NCI-H524 (cell line): Measurements from ENCODE around the gene FAM20A.
A peak's percentile ranks its signal among the peaks of the same experiment; 100 is the strongest.

Experiments
- DNase-seq, 2 experiments: peaks; one replicate each; lab custom pipeline; 2025; lab: John Stamatoyannopoulos, UW

Gene FAM20A

GRCh38 chr17:68610554-68610953 is 9.4 kb upstream of the FAM20A start:
- no peak for DNase-seq

GRCh38 chr17:68608515-68609130 is 7.5 kb upstream of the FAM20A start:
- no peak for DNase-seq

GRCh38 chr17:68606451-68607307 is 5.5 kb upstream of the FAM20A start:
- no peak for DNase-seq

- DNase-seq: no peak
Observed at GRCh38 chr17:68605914-68606313, 4.7 kb upstream of the FAM20A start.

GRCh38 chr17:68603656-68604055 is 2.5 kb upstream of the FAM20A start:
- no peak for DNase-seq

GRCh38 chr17:68603027-68603426 is 1.9 kb upstream of the FAM20A start:
- no peak for DNase-seq

GRCh38 chr17:68602289-68602688 is 1.1 kb upstream of the FAM20A start:
- DNase-seq: no peak

GRCh38 chr17:68601565-68602288 is 560 bp upstream of the FAM20A start:
- no peak for DNase-seq

GRCh38 chr17:68600067-68600930 is 868 bp downstream of the FAM20A start:
- peak in 1 of 2 experiments; percentile 53 for DNase-seq

GRCh38 chr17:68599552-68600066 is 1.6 kb downstream of the FAM20A start:
- DNase-seq: no peak

- DNase-seq: no peak
Observed at GRCh38 chr17:68599091-68599490, 2.1 kb downstream of the FAM20A start.

GRCh38 chr17:68598545-68598961 is 2.6 kb downstream of the FAM20A start:
- DNase-seq: no peak

- no peak for DNase-seq
Observed at GRCh38 chr17:68598074-68598473, 3.1 kb downstream of the FAM20A start.

- DNase-seq: no peak
Observed at GRCh38 chr17:68596411-68596945, 4.7 kb downstream of the FAM20A start.

- no peak for DNase-seq
Observed at GRCh38 chr17:68595986-68596385, 5.2 kb downstream of the FAM20A start.

GRCh38 chr17:68595496-68595895 is 5.7 kb downstream of the FAM20A start:
- no peak for DNase-seq

GRCh38 chr17:68594552-68594951 is 6.6 kb downstream of the FAM20A start:
- peak in 1 of 2 experiments; percentile 21 for DNase-seq

- DNase-seq: peak; percentile 92 to 99
Observed at GRCh38 chr17:68592682-68593641, 8.2 kb downstream of the FAM20A start.

- DNase-seq: no peak
Observed at GRCh38 chr17:68592009-68592408, 9.2 kb downstream of the FAM20A start.

GRCh38 chr17:68591583-68591982 is 9.6 kb downstream of the FAM20A start:
- no peak for DNase-seq
